NB4 (cell line): ENCODE measurements around the gene ARMC7.
"Not testable (repeated sequence)": the region's sequence is repeated elsewhere in the genome, so short reads cannot be mapped to it uniquely, and the experiment has no call there.

Source experiments
- DNase-seq: peaks from one replicate; pipeline ENCODE4 v3.0.0; 2010; ENCODE audit warnings: low read depth
- H3K4me3 ChIP-seq: one replicate; pipeline ENCODE4 v1.5.1; 2011; ENCODE audit warnings: mild to moderate bottlenecking, low read depth, low read length, moderate library complexity
- CTCF ChIP-seq: IDR thresholded peaks from one replicate; pipeline ENCODE4 v1.5.1; 2012; ENCODE audit warnings: low read depth, low read length
- MAX ChIP-seq: IDR thresholded peaks from 2 replicates; pipeline ENCODE4 v1.6.1; 2011; ENCODE audit warnings: low read depth, low read length
- MYC ChIP-seq: IDR thresholded peaks from 2 replicates; pipeline ENCODE4 v1.6.1; 2011; ENCODE audit warnings: low read depth, low read length
- POLR2A ChIP-seq: IDR thresholded peaks from 2 replicates; pipeline ENCODE4 v1.6.1; 2011; ENCODE audit warnings: mild to moderate bottlenecking; ENCODE audit not compliant: insufficient read length; ENCODE audit errors: extremely low read depth

The ARMC7 gene

DNA sequence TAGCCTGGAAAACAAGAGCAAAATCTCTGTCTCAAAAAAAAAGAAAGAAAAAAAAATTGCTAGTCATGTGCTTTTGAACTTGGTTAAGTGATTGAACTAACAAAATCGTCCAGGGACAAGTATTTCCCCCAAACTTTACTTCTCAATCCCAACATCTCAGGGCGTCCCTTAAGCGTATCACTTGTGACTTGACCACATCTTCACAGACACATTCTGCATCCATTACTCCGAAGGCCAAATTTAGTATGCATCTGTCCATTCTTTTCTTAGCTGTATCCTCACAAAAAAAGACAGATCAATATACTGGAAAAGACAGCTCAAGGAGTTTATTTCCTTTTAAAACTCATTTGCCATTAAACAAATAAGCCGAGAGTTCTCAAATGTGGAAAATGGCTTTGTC, 50.4 kb downstream of the ARMC7 start:
- TF ChIP-seq POLR2A = no peak
- TF ChIP-seq MAX = no peak
- no peak for TF ChIP-seq CTCF
- TF ChIP-seq MYC = no peak
- DNase-seq = no peak
- H3K4me3 ChIP-seq = no peak overlapping the region

DNA sequence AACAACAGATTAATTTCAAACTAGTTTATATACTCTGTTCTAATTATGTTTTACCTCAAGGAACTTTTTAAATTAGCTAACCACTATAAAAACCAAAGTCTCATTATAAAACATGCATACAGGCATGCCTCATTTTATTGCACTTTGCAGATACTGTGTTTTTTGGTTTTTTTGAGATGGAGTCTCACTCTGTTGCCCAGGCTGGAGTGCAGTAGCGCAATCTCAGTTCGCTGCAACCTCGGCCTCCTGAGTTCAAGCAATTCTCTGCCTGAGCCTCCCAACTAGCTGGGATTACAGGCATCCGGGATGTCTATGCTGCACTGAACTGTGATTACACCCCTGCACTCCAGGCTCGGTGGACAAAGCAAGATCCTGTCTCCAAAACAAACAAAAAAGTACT, 53.3 kb downstream of the ARMC7 start:
- no peak for DNase-seq
- H3K4me3 ChIP-seq = no peak overlapping the region

GRCh38 chr17:75164606-75165005, 54.8 kb downstream of the ARMC7 start:
- not testable (repeated sequence) for DNase-seq, H3K4me3 ChIP-seq

More for the DNA sequence above, 53.3 kb downstream of the ARMC7 start:
- TF ChIP-seq MYC (no peak), MAX (no peak), POLR2A (no peak), CTCF (no peak)

DNA sequence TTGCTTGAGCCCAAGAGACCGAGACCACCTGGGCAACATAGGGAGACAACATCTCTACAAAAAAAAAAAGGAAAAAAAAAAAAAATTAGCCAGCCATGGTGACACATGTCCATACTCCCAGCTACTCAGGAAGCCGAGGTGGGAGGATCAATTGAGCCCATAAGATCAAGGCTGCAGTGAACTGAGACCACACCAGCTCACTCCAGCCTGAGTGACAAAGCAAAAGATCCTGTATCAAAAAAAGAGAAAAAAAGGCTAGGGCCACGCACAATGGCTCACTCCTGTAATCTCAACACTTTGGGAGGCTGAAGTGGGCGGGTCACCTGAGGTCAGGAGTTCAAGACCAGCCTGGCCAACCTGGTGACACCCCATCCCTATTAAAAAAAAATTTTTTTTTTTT, 59.2 kb downstream of the ARMC7 start:
- DNase-seq = no peak
- no peak overlapping the region for H3K4me3 ChIP-seq
- TF ChIP-seq POLR2A (no peak), MAX (no peak), MYC (no peak), CTCF (no peak)

DNA sequence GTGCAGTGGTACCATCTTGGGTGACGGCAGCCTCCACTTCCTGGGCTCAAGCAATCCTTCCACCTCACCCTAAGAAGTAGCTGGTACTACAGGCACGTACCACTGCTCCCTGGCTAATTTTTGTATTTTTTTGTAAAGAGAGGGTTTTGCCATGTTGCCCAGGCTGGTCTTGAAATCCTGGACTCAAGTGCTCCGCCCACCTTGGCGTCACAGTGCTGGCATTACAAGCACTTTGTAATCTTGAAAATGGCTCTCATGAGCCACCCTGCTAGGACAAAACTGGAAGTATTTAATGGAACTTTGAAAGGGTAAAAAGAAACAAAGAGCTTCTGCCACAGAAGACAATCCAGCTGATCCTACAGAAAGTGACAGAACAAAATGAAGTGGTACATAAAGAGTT, 63.8 kb downstream of the ARMC7 start:
- DNase-seq = no peak
- H3K4me3 ChIP-seq = no peak overlapping the region
- TF ChIP-seq POLR2A (no peak), CTCF (no peak), MAX (no peak), MYC (no peak)

DNA sequence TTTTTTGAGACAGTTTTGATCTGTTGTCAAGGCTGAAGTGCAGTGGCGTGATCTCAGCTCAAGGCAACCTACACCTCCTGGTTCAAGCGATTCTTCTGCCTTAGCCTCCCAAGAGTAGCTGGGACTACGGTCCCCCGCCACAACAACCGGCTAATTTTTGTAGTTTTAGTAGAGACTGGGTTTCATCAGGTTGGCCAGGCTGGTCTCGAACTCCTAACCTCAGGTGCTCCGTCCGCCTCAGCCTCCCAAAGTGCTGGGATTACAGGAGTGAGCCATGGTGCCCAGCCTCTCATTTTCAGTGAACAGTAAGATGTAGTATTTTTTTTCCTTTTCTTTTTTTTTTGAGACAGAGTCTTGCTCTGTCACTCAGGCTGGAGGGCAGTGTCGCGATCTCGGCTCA, 65.2 kb downstream of the ARMC7 start:
- TF ChIP-seq CTCF (no peak), POLR2A (no peak), MAX (no peak), MYC (no peak)
- DNase-seq = no peak
- no peak overlapping the region for H3K4me3 ChIP-seq
